ENCODE measurements around the gene HTR6.

Gene HTR6

GRCh38 chr1:19648689-19649088 is 16.0 kb upstream of the HTR6 start:
- no peaks in the 10 kb centered on the region for H3K36me3 ChIP-seq
- no peak overlapping the region for H3K4me3 ChIP-seq (ENCODE audit: low read depth in 1 of 2, low read length in 1 of 2)
- H3K27ac ChIP-seq = no peak overlapping the region
- peaks cover 77% of the 10 kb centered on the region for H3K27me3 ChIP-seq
- no peak for TF ChIP-seq CTCF (IDR thresholded peaks at IDR 0.05)
- peaks cover 0 to 12% of the 10 kb centered on the region in 2 experiments for H3K4me1 ChIP-seq (ENCODE audit: control insufficient read depth in 1 of 2, insufficient read depth in 1 of 2, low read depth in 1 of 2, low read length in 1 of 2)
- H3K9me3 ChIP-seq = no peaks in the 10 kb centered on the region

- no peak overlapping the region for H3K27ac ChIP-seq
- H3K4me1 ChIP-seq (ENCODE audit: control insufficient read depth in 1 of 2, insufficient read depth in 1 of 2, low read depth in 1 of 2, low read length in 1 of 2) = no peaks in the 10 kb centered on the region
- H3K36me3 ChIP-seq = no peaks in the 10 kb centered on the region
- no peak overlapping the region for H3K4me3 ChIP-seq (ENCODE audit: low read depth in 1 of 2, low read length in 1 of 2)
- no peak for TF ChIP-seq CTCF (IDR thresholded peaks at IDR 0.05)
- H3K27me3 ChIP-seq = peaks cover 59% of the 10 kb centered on the region
- no peaks in the 10 kb centered on the region for H3K9me3 ChIP-seq
Measured at GRCh38 chr1:19650416-19651140, 14.1 kb upstream of the HTR6 start.

GRCh38 chr1:19651141-19651737 is 13.4 kb upstream of the HTR6 start:
- Histone ChIP-seq H3K9me3 (no peaks in the 10 kb centered on the region), H3K4me1 (ENCODE audit: control insufficient read depth in 1 of 2, insufficient read depth in 1 of 2, low read depth in 1 of 2, low read length in 1 of 2) (no peaks in the 10 kb centered on the region), H3K4me3 (ENCODE audit: low read depth in 1 of 2, low read length in 1 of 2) (no peak overlapping the region), H3K27me3 (peaks cover 52% of the 10 kb centered on the region), H3K36me3 (no peaks in the 10 kb centered on the region), H3K27ac (no peak overlapping the region)
- no peak for TF ChIP-seq CTCF (IDR thresholded peaks at IDR 0.05)

GRCh38 chr1:19654386-19654785 is 10.3 kb upstream of the HTR6 start:
- Histone ChIP-seq H3K4me1 (ENCODE audit: control insufficient read depth in 1 of 2, insufficient read depth in 1 of 2, low read depth in 1 of 2, low read length in 1 of 2) (no peaks in the 10 kb centered on the region), H3K36me3 (no peaks in the 10 kb centered on the region), H3K27me3 (peaks cover 25% of the 10 kb centered on the region), H3K4me3 (ENCODE audit: low read depth in 1 of 2, low read length in 1 of 2) (no peak overlapping the region), H3K9me3 (no peaks in the 10 kb centered on the region), H3K27ac (no peak overlapping the region)
- TF ChIP-seq CTCF (IDR thresholded peaks at IDR 0.05) = no peak

- Histone ChIP-seq H3K4me1 (ENCODE audit: control insufficient read depth in 1 of 2, insufficient read depth in 1 of 2, low read depth in 1 of 2, low read length in 1 of 2) (no peaks in the 10 kb centered on the region), H3K27ac (no peak overlapping the region), H3K4me3 (ENCODE audit: low read depth in 1 of 2, low read length in 1 of 2) (no peak overlapping the region), H3K27me3 (peaks cover 24% of the 10 kb centered on the region), H3K9me3 (no peaks in the 10 kb centered on the region), H3K36me3 (no peaks in the 10 kb centered on the region)
- no peak for TF ChIP-seq CTCF (IDR thresholded peaks at IDR 0.05)
Measured at GRCh38 chr1:19654886-19655717, 9.6 kb upstream of the HTR6 start.
